Activated CD4-positive, CD25-positive, alpha-beta regulatory T cell treated with anti-CD3 and anti-CD28 coated beads, Interleukin-2, amount 50 U/mL, for 24 hours (primary cell): Measurements from ENCODE around the gene MYOM3.
"Not testable (repeated sequence)": the region's sequence is repeated elsewhere in the genome, so short reads cannot be mapped to it uniquely, and the experiment has no call there.

Source experiments
- ATAC-seq, 2 donors: fragments of 150-1000 bp; cut with Tn5 transposase; one replicate each; pipeline ENCODE4 v1.10.0; 2021; ENCODE audit warnings: mild to moderate bottlenecking in 1 of 2, moderate library complexity in 1 of 2

MYOM3 gene

GRCh38 chr1:24022581-24023361, 89.2 kb downstream of the MYOM3 start:
- ATAC-seq = no peak

- no peak for ATAC-seq
Observed at GRCh38 chr1:24021403-24022266, 90.3 kb downstream of the MYOM3 start.

- no peak for ATAC-seq
Observed at GRCh38 chr1:24020470-24020869, 91.5 kb downstream of the MYOM3 start.

- no peak for ATAC-seq
Observed at GRCh38 chr1:24020025-24020424, 91.9 kb downstream of the MYOM3 start.

GRCh38 chr1:24018611-24019580, 93.0 kb downstream of the MYOM3 start:
- ATAC-seq = no peak

- no peak for ATAC-seq
Observed at GRCh38 chr1:24015221-24016210, 96.4 kb downstream of the MYOM3 start.

- not testable (repeated sequence) for ATAC-seq
Observed at GRCh38 chr1:24012878-24013277, 99.1 kb downstream of the MYOM3 start.

- ATAC-seq = no peak
Observed at GRCh38 chr1:24010650-24011049, 101.3 kb downstream of the MYOM3 start.

GRCh38 chr1:24009406-24009805, 102.5 kb downstream of the MYOM3 start:
- ATAC-seq = no peak

- ATAC-seq = not testable (repeated sequence)
Observed at GRCh38 chr1:24008574-24009184, 103.3 kb downstream of the MYOM3 start.

- ATAC-seq = no peak
Observed at GRCh38 chr1:24007079-24007478, 104.9 kb downstream of the MYOM3 start.
